GM18526 (cell line): Measurements from ENCODE around the gene CLDN5.

ENCODE experiments used
- POLR2A ChIP-seq: IDR thresholded peaks from 3 replicates; pipeline ENCODE4 v1.6.1; 2011; ENCODE audit not compliant: insufficient read length; ENCODE audit errors: extremely low read depth

Gene CLDN5

DNA sequence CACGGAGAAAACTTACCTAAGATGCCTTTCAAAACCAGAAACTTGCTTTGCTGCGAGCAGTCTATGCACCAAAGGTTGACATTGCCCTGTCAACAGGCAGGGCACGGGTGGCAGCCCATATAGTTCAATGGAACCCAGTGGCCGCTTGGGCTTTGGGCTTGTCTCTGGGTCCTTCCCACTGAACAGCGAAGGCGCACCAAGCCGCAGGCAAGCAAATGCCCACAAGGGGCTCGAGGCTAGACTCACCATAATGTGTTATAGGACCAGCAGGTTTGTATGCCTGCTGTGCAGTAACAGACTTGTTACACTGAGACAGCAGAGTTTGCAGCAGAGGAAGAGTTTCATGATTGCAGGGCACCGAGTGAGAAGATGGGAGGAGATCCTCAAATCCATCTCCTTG is 20.3 kb downstream of the CLDN5 start:
- no peak for TF ChIP-seq POLR2A

DNA sequence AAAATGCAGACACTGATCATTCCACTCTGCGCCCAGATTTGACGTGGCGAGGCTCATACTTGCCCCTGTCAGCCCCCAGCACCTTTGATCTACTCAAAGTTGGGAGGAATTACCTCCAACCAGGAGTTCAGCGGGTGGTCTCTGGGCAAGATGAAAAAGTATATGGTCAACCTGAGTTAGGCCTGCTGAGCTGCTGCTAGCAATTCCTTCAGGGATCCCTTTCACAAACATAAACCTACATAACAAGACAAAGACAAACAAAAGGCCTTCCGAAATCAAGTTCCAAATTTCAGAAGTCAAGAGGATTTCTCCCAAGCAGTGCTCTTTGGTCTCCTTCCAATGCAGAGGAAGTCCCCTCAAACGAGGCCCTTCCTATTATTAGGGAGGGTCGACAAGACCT is 20.8 kb downstream of the CLDN5 start:
- no peak for TF ChIP-seq POLR2A

DNA sequence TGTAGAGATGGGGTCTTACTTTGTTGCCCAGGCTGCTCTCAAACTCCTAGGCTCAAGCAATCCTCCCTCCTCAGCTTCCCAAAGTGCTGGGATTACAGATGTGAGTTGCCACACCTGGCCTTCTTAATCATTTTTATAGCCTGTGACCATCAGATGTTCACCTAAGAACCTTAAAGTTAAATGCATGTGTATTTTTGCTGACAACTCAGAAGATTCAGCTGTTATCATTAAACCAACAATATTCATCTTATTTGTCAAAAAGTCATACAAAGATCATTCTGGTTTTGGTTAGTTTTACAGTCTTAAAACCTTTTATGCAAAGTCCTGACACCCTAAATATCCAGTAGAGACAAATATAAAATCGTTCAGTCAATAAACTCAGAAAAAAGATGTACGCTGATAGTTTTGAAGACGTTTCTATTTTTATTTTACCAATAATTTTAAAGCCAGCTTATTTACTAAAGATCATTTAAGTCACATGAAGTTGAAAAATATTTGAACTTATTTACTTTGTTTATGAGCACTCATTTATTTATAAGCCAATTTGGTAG is 22.2 kb downstream of the CLDN5 start:
- no peak for TF ChIP-seq POLR2A

DNA sequence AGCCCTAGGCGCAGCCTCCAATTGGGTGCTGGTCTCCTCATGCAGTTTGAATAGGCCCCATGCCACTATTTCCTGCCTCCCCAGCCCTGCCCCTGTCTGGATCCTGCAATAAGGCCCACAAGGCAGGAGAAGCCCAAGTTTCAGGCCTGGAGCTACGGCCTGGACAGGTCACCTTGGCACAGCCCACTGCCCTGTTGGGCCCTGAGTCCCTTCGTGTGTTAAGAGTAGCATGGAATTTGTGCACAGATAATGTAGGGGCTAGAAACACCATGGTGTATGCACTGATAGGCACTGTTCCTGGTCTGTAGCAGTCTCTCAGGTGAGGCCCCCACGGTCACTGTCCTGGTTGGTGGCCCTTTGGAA is 24.3 kb downstream of the CLDN5 start:
- TF ChIP-seq POLR2A, result no peak

DNA sequence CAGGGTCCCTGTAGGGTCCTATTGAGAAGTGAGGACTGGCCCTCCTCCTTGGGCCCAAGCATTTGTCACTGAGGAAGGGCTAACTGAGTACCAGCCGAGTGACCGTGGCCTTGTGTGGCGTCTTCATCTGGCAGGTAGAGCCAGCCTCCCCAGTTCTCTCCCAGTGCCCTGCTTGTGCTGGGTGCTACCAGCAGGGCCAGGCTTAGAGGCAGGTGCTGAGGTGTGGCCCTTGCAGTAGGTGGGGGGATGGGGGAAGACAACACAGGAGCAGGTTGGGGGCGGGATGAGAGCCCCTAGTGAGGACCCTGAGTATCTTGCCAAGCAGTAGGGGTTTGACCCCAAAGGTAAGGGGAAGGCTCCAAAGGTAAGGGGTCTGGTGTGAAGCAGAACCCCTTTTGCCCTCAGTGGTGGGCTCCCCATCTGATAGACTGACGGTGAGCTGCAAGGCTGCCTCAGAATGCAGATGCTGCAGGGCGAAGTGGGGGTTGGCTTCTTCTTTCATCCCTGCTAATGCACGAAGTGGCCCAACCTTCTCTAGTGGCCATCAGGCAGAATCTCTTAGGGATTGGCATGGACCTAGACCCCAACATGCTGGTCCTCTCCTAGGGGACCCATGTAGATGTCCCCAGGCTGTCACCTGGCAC is 24.9 kb downstream of the CLDN5 start:
- TF ChIP-seq POLR2A, result no peak

DNA sequence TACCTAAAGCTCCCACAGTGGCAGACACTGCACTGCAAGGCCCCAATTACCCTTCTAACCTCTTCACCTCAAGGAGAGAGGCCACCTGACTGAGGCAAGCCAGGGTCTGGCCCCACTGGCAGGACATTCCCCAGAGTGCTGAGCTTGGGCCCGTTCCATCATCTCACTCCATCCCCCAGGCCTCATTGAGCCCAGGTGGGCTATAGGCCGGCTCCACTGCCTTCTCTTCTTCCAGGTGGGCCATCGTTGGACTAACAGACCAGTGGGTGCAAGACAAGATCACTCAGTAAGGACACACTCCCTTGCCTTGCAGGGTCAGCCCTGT is 25.4 kb downstream of the CLDN5 start:
- TF ChIP-seq POLR2A, result no peak

DNA sequence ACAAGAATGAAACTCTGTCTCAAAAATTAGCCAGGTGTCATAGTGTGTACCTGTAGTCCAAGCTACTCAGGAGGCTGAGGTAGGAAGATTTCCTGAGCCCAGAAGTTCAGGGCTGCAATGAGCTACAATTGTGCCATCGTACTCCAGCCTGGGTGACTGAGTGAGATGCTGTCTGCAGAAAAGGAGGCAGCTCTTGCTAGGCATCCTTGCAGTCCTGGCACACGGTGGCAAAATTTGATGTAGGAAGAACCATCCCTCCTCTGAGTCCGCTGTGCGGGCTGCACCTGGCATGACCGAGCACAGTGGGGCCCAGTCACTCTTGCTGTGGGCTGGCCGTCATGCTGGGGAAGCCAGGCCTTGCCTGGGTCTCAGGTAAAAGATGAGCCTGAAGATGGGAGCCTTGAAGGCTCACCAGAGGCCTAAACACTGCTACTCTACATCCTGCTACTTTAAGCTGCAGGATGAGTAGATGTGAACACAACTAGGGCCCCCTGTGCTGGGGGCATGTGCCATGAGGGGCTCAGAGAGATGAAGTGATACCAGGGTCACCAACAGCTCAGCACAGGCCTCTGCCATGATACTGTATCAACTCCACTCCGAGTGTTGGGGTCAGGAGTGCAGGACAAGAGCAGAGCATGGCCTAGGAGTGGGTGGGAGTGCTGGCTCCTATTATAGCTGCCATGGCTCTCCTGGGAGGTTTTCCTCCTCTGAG is 25.9 kb downstream of the CLDN5 start:
- no peak for TF ChIP-seq POLR2A

DNA sequence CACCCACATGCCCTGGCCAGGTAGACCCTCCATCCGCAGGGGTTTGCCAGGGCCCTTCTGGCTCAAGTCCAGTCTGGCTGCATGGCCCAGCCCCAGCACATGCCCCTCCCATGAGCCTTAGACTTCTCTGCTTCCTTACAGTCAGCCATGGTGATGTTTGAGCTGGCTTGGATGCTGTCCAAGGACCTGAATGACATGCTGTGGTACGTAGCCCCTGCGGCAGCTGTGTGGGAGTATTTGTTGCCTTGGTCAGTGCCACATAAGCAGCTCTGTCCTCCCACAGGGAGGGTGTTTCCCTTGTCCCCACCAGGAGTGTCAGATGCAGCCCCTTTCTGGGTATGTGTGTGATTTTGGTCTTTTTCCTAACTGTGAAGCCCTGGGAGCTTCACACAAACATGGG is 27.0 kb downstream of the CLDN5 start:
- TF ChIP-seq POLR2A, result no peak

DNA sequence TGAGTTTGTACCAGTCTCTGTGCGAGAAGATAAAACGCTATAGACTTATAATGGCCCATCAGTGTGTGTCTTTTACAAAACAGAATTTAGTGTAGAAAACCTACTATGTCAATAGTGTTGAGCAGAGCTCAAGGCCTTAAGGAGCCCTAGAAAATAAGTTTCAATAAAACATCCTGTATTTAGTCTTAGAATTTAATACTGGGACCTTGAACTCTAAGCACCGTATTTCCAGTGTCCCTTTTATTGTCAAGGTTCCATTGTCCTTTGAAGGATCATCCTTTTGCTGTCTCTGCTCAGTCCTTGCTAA is 27.9 kb downstream of the CLDN5 start:
- no peak for TF ChIP-seq POLR2A

DNA sequence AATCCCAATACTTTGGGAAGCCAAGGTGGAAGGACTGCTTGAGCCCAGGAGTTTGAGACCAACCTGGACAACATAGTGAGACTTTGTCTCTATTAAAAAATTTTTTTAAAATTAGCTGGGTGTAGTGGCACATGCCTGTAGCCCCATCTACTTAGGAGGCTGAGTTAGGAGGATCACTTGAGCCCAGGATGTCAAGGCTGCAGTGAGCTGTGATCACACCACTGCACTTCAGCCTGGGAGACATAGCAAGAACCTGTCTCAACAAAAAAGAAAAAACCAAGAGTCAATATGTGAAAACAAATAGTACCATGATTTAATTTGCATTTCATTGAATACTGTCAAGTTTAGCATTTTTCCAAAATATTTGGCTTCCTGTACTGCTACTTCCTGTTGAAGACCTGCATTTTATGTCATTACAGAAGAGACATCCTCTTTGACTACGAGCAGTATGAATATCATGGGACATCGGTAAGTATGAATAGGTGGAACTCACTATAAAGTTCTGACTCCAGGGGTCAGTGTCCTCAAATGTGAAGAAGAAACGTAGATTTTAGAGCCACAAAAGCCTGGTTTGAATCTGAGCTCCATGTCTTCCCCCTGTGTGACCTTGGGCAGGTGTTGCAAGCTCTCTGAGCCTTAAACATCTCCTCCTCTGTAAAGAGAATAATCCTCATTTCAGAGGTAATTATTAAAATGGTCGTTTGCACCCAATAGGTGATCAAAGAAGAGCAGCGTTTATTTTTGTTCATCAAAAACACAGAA is 28.5 kb downstream of the CLDN5 start:
- no peak for TF ChIP-seq POLR2A

DNA sequence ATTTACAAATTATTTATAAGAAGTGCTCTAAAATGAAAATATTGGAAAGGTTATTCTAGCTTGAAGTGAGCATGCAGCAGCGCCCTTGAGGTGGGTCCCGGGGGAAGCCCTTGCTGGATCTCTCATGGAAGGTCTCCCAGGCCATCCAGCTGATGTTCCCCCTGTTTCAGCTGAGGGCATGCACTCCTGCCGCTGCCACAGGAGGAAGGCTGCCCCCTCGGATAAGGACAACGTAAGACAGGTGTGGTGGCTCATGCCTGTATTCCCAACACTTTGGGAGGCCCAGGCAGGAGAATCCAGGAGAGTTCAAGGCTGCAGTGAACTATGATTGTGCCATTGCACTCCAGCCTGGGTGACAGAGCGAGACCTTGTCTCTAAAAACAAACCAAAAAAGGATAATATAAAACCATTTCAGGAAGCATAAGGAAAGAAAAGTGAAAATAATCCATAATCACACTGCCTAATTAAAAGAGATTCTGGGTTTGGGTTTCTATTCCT is 29.5 kb downstream of the CLDN5 start:
- TF ChIP-seq POLR2A, result no peak

DNA sequence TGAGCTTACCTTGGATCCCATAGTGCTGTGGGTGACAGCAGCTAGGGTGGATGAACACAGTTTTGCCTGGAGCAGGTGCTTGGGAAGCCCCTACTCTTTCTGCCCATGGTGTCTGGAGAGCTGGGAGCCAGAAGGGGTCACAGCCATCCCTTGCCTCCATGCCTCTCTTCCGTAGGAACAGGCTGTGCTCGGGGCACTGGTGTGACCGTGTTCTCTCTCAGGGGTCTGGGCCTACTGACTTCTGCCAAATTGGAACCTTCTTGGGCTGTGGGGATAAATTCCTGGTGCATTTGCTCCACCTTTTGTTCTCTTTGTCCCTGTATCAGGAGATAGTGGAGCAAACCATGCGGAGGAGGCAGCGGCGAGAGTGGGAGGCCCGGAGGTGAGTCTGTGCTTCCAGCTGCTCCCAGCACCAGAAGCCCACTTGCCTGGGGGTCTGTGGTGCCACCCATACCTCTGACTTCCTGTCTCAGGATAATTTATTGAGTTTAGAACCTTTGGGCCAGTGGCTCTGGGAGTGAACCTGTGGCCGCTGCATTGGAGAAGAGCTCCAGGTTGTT is 30.1 kb downstream of the CLDN5 start:
- no peak for TF ChIP-seq POLR2A

DNA sequence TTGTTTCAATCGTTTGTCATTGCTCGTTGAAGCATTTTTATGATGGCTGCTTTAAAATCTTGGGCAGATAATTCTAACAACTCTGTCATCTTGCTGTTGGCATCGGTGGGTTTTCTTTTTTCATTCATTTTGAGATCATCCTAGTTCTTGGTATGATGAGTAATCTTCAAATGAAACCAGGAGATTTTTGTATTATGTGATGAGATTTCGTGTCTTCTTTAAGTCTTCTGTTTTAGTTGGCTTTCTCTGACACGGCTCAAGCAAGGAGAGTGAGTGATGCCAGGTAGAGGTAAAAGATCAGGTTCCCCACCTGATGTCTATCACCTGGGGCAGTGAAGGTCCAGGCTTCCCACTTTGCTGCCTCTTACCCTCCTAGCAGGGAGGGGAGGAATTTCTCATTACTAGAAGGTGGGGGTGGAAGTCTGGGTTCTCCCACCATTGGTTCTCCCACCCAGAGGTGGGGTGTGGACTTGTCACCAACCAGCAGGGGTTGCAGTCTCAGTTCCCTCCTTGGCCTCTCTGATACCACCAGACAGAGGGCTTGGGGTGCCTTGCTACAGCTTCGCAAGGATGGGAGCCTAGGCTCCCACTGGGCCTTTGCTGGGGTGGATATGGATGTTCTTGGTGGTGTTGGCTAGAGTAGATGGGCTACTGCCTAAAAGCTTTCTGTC is 31.6 kb downstream of the CLDN5 start:
- TF ChIP-seq POLR2A, result no peak

DNA sequence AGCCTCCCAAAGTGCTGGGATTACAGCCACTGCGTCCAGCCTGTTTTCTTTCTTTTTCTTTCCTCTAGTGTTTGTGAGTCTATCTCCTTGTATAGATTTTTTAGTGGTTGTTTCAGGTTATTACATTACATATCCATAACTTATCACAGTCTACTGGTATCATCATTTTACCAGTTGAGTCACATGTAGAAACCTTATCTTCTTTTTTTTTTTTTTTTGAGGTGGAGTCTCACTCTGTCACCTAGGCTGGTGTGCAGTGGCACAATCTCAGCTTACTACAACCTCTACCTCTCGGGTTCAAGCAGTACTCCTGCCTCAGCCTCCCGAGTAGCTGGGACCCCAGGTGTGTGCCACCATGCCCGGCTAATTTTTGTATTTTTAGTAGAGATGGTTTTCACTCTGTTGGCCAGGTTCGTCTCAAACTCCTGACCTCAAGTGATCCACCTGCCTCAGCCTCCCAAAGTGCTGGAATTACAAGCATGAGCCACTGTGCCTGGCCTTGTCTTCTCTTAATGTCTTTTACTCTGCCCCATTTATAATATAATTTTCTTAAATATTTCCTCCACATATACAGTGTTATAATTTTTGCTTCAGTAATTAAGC is 33.5 kb downstream of the CLDN5 start:
- TF ChIP-seq POLR2A, result no peak
